GM13977 (cell line): ENCODE measurements around the gene SRGAP2C.
"Not testable (repeated sequence)": the region's sequence is repeated elsewhere in the genome, so short reads cannot be mapped to it uniquely, and the experiment has no call there.

Experiments
- DNase-seq: peaks from one replicate; pipeline ENCODE4 v3.0.0; 2012; ENCODE audit warnings: low spot score
- in situ Hi-C: fragments of 300-500 bp; cut with MboI; formaldehyde crosslinking; loops from one replicate; pipeline ENCODE4 v1.12.0; 2022; ENCODE audit warnings: low sequenced_read_pairs, low pct_unique_long_range_greater_than_20kb, mixed read lengths, inconsistent platforms; ENCODE audit not compliant: unreplicated experiment

The SRGAP2C gene

DNA sequence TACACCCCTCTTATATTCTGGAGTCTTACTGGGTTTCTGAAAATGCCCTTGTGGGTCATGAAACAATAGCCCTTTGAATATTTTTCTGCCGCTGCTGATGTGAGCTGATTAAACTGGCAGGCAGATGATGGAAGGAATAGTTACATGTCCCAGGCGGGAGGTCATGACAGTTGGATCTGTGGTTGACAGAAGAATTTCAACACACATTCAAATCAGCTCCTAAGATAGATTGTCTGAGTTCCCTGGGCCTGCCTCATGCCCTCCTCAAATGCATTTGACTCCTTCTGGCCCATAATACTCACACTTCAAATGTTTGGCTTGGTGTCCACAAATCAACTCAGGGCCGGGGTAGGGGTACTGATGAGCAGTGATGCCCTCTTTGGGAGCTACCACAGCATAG, 161.9 kb downstream of the SRGAP2C start:
- not testable (repeated sequence) for DNase-seq

GRCh38 chr1:121347476-121347875, 162.7 kb downstream of the SRGAP2C start:
- DNase-seq, in situ Hi-C loops: not testable (repeated sequence)

More for the DNA sequence above, 161.9 kb downstream of the SRGAP2C start:
- in situ Hi-C loops, result not testable (repeated sequence)

DNA sequence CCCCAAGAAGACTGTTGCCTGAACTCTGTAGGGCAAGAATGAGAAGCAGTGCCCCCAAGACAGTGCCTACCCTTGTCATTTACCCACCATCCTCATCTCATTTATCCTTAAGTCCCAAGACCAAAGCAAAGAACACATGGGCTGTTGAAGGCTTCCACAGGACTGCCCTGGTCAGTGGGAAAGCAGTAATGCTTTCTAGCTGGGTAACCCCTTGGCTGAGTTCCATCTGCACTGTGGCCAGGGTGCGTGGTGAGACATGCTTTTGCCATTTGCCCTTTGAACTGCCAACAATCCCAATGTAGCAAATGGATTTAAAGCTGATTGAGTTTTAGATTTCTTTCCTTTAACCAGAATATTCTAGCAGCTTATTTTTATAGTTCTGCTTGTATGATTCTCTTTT, 163.3 kb downstream of the SRGAP2C start:
- in situ Hi-C loops, DNase-seq: not testable (repeated sequence)

- in situ Hi-C loops, DNase-seq: not testable (repeated sequence)
Measured at GRCh38 chr1:121349332-121349967, 164.7 kb downstream of the SRGAP2C start.

GRCh38 chr1:121355711-121356420, 171.1 kb downstream of the SRGAP2C start:
- in situ Hi-C loops, result not testable (repeated sequence)

GRCh38 chr1:121356819-121357218, 172.0 kb downstream of the SRGAP2C start:
- in situ Hi-C loops, DNase-seq: not testable (repeated sequence)

More at GRCh38 chr1:121355711-121356420, 171.1 kb downstream of the SRGAP2C start:
- DNase-seq, result not testable (repeated sequence)

- in situ Hi-C loops, DNase-seq: not testable (repeated sequence)
Measured at GRCh38 chr1:121360531-121360930, 175.8 kb downstream of the SRGAP2C start.

GRCh38 chr1:121361451-121362233, 176.9 kb downstream of the SRGAP2C start:
- DNase-seq, in situ Hi-C loops: not testable (repeated sequence)

DNA sequence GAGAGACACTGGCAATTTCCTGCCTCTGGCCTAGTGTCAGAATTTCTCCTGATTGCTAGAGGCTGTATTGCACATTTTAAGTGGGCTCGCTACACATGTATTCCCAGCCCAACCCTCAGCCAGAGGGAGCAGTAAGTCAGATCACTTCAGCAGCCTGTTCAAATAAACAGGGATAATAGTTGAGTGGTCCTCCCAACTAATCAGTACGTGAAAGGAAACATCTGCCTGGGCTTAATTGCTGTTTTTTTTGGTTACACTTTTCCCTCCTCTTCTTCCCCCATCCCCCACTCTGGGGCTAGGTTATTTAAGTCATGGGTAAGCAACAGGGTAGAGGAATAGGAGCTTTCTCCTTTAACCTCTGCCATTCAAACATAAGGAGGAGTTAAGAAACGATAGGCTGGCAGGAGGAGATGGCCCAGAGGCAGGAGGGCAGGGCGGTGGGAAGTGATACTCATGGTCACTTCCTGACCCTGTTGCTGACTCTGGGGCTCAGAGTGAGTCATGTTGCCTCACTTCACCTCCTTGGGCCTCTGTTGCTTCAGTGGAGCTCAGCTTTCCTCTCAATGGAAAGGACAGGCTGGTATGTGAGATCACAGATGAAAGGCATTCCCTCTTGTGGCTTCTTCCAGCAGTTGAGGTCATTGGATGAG, 177.6 kb downstream of the SRGAP2C start:
- in situ Hi-C loops, DNase-seq: not testable (repeated sequence)

DNA sequence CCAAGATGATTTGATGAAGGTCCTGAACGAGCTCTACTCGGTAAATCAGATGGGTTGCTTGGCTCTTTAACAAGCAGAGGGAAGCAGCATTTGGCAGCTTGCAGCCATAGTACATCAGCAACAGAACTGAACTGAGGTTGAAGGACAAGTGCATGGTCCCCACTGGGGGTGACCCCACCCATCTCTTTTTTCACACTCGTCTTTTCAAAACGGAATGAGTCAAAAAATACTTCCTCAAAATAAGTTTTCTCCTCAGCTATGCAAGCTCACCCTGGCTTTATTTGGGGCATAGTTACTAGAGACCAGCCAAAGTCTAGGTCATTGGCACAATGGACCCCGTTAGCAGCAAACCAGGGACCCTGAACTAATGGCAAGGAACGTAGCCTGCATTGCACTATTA, 180.5 kb downstream of the SRGAP2C start:
- DNase-seq, in situ Hi-C loops: not testable (repeated sequence)

DNA sequence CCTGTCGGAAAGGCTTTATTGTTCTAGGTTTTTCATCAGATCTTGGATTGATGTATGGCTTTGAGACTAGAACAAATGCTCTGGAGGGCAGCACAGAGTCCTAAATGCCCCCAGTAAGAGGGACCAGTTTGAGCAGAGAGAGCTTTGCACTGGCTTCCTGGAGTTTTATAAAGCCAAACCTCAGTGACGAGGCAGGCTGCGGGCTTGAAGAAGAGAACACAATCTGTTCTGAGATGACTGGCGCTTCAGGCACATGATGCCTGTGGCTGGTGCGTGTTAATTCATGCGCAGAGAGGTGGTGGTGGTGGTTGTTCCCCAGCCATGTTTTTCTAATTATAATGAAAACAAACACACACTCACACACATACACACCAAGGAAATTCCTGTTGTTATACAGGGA, 180.9 kb downstream of the SRGAP2C start:
- in situ Hi-C loops, DNase-seq: not testable (repeated sequence)

GRCh38 chr1:121366171-121366570, 181.4 kb downstream of the SRGAP2C start:
- in situ Hi-C loops, DNase-seq: not testable (repeated sequence)

GRCh38 chr1:121368910-121369309, 184.1 kb downstream of the SRGAP2C start:
- DNase-seq, in situ Hi-C loops: not testable (repeated sequence)

GRCh38 chr1:121369959-121370358, 185.2 kb downstream of the SRGAP2C start:
- DNase-seq, in situ Hi-C loops: not testable (repeated sequence)

DNA sequence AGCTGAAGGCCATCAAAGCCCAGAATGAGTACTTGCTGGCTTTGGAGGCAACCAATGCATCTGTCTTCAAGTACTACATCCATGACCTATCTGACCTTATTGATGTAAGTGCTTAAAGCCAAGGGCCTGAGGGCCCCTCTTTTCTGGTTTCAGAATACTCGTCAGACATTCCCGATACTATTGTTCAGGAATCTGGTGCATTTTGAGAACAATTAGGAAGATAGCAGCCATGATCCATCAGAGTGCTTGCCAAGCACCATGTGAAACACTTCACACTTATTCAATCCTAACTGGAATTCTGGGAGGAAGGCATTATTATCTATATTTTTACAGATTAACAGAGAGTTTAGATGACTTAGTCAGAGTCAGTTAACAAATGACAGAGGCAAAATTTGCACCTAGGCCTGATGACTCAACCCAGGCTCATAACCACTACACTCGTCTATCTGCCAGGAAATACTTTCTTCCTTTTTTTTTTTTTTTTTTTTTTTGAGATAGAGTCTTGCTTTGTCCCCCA, 190.1 kb downstream of the SRGAP2C start:
- in situ Hi-C loops, DNase-seq: not testable (repeated sequence)

DNA sequence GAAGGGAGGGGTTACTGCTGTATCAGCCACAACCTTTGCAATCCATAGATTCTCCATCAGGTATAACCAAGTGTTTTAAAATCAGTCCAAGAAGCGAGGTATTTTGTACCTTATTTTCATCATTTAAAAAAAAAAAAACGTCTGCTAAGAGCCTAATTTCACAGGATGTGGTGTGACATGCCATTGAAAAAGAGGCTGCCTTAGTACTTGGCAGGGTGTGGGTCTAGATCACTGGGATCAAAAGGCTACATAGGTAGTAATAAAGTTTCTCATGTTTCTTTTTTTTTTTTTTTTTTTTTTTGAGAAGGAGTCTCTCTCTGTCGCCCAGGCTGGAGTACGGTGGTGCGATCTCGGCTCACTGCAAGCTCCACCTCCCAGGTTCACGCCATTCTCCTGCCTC, 192.2 kb downstream of the SRGAP2C start:
- in situ Hi-C loops, DNase-seq: not testable (repeated sequence)

GRCh38 chr1:121378757-121379156, 194.0 kb downstream of the SRGAP2C start:
- DNase-seq, in situ Hi-C loops: not testable (repeated sequence)
